DMS114 treated with DMSO at 0.1 percent for 48 hours (cell line): ENCODE results near the gene MCRIP2.

Experiments used
- DNase-seq: peaks from one replicate; lab custom pipeline; 2025; ENCODE audit not compliant: unreplicated experiment; lab: John Stamatoyannopoulos, UW

The MCRIP2 gene

DNA sequence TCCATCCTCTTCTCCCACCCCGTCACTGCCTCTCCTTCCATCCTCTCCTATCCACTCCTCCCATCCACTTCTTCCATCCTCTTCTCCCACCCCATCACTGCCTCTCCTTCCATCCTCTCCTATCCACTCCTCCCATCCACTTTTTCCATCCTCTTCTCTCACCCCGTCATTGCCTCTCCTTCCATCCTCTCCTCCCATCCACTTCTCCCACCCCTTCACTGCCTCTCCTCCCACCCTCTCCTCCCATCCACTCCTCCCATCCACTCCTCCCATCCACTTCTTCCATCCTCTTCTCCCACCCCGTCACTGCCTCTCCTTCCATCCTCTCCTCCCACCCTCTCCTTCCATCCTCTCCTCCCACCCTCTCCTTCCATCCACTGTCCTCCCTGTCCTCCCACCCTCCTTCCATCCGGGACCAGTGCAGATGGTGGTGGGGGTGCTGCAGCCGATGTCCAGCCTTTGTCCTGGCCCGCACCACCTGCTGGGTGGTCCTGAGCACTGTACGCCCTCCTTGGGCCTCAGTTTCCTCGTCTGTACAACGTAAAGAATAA lies 9.7 kb upstream of the MCRIP2 start:
- no peak for DNase-seq

DNA sequence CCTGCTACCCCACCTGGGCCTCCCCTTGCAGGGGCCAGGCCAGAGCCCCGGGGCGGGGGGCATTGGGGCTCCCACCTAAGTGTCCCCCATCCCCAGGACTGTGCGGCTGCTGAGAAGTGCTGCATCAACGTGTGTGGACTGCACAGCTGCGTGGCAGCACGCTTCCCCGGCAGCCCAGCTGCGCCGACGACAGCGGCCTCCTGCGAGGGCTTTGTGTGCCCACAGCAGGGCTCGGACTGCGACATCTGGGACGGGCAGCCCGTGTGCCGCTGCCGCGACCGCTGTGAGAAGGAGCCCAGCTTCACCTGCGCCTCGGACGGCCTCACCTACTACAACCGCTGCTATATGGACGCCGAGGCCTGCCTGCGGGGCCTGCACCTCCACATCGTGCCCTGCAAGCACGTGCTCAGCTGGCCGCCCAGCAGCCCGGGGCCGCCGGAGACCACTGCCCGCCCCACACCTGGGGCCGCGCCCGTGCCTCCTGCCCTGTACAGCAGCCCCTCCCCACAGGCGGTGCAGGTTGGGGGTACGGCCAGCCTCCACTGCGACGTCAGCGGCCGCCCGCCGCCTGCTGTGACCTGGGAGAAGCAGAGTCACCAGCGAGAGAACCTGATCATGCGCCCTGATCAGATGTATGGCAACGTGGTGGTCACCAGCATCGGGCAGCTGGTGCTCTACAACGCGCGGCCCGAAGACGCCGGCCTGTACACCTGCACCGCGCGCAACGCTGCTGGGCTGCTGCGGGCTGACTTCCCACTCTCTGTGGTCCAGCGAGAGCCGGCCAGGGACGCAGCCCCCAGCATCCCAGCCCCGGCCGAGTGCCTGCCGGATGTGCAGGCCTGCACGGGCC lies 8.9 kb upstream of the MCRIP2 start:
- no peak for DNase-seq

- DNase-seq, result no peak
Observed at GRCh38 chr16:633336-634050, 8.1 kb upstream of the MCRIP2 start.

GRCh38 chr16:634051-634670 lies 7.5 kb upstream of the MCRIP2 start:
- no peak for DNase-seq

GRCh38 chr16:634996-635395 lies 6.6 kb upstream of the MCRIP2 start:
- DNase-seq, result no peak

DNA sequence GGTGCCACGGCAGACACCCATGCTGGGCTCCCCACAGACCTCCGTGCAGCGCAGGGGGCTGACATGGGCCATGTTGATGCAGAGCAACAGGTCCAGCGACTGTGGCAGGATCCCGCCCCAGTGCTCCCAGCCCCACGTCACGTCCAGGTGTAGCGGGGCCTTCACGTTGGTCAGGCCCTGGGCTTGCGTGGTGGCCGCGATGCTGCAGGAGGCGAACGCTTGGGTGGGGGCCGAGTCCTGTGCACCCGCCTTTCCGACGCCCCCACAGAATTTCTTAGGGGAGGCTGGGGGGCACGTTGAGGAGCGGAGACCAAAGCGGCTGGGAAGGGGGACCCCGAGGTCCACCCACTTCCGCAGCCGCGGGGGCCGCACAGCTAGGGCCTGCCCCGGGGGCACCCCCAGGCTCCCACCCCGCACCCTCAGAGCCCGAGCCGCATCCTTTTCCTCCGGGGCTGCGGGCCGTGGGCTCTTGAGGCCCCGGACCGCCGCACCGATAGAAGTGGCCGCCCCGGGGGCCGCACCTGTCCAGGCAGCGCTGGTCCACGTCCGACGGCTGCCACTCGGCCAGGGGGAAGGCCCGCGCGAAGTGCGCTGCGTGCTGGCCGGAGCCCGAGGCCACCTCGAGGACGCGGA lies 5.9 kb upstream of the MCRIP2 start:
- no peak for DNase-seq

GRCh38 chr16:636206-637080 lies 5.2 kb upstream of the MCRIP2 start, which contains the start of gene METTL26:
TSS of gene METTL26 (minus strand) at chr16:636305. CDS start at chr16:636290, 15 bp downstream.
- peak; percentile 86 for DNase-seq

GRCh38 chr16:637081-638018 lies 4.3 kb upstream of the MCRIP2 start:
- DNase-seq, result no peak

- DNase-seq, result no peak
Observed at GRCh38 chr16:638034-638543, 3.5 kb upstream of the MCRIP2 start.

DNA sequence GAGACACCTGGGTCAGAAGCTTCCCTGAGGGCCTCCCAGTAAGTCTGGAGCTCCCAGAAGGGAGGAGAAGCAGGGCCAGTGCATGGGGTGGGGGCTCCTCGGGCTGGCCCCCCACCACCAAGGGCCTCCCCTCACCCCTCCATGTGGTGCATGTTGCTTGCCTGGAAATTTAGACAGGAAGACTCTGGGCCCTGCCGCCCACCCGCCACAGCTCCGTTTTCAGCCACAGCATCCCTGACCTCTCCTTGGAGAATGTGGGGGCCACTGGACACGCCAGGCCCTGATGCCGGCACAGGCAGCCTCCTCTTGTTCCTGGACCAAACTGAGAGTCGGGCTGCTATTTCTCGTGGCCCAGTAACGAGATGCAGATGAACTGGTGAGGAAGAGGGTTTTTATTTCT lies 2.8 kb upstream of the MCRIP2 start:
- DNase-seq, result no peak

DNA sequence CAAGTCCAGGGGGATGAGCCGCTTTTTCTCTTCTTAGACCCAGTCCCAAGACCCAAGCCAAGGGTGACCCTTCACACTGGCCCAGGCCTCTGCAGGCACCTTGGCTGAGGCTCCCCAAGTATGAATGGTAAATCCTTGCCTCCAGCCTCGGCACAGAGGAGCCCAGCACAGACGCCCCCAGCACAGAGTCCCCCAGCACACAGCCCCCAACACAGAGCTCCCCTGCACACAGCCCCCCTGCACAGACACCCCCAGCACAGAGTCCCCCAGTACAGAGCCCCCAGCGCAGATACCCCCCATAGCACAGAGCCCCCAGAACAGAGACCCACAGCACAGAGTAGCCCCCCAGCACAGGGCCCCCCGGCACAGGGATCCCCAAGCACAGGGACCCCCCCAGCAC lies 1.0 kb upstream of the MCRIP2 start:
- DNase-seq, result no peak

DNA sequence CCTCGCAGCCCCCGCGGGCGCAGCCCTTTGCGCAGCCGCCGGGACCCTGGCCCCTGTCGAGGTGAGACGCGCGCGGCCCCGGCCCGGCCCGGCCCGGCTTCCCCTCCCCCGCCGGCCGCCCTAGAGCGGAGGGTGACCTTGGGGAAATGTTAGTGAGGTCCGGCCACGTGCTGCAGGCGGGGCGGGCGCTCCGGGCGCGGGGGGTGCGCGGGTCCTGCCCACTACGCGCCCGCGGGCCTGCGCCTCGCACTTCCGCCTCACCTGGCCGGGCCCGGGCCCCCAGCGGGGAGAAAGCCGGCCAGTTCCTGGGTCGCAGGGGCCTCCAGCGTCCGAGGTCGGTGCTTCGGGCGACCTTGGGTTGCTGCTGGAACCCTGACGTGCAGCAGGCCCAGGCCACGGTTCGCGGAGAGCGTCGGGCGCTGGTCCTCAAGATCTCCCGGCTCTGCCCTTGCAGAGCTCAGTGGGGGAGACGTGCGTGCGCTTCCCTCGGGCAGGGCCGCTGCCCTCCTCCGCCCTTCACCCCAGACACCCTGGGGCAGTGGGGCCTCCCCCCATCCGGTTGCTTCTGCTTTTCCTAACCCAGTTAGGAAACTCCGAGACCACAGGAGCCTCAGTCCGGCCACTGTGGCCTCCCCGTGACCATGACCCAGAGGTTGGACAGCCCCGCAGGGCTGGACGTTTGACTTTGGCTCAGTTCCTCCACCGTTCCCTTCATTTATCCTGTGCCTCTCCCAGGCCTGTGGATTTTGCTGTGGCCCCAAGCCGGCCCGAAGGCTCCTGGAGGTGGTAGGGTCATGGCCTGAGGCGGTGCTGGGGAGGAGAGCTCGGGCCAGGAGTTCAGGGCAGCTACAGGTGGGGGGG lies 791 bp downstream of the MCRIP2 start:
- DNase-seq, result no peak

DNA sequence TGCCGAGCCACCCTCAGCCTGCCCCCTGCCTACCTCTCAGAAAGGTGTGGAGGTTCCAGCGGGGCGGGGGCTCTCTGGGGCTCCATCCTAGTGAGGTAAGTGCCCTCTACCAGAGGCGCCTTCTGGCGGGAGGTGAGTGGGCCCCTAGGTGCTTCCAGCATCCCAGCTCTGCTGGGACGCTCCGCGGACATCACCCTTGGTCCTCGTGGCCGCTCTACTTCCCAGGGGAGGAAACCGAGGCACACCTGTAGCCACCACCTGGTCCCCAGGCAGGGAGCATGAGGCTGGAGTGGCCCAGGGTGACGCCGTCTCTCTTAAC lies 1.4 kb downstream of the MCRIP2 start:
- no peak for DNase-seq

DNA sequence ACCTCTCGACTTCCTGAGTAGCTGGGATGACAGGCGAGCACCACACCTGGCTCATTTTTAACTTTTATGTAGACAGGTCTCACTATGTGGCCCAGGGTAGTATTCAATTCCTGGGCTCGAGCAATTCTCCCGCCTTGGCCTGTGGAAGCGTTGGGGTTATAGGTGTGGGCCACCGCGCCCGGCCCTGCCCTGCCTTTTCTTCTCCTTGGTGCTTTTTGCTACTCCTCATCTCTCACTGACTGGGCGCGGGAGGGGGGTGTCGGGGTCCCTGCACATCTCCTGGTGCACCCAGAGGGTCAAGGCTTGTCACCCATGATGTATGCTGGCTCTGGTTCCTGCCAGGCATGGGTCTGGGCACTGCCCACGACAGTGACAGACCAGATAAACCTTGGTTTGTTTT lies 2.9 kb downstream of the MCRIP2 start:
- no peak for DNase-seq

DNA sequence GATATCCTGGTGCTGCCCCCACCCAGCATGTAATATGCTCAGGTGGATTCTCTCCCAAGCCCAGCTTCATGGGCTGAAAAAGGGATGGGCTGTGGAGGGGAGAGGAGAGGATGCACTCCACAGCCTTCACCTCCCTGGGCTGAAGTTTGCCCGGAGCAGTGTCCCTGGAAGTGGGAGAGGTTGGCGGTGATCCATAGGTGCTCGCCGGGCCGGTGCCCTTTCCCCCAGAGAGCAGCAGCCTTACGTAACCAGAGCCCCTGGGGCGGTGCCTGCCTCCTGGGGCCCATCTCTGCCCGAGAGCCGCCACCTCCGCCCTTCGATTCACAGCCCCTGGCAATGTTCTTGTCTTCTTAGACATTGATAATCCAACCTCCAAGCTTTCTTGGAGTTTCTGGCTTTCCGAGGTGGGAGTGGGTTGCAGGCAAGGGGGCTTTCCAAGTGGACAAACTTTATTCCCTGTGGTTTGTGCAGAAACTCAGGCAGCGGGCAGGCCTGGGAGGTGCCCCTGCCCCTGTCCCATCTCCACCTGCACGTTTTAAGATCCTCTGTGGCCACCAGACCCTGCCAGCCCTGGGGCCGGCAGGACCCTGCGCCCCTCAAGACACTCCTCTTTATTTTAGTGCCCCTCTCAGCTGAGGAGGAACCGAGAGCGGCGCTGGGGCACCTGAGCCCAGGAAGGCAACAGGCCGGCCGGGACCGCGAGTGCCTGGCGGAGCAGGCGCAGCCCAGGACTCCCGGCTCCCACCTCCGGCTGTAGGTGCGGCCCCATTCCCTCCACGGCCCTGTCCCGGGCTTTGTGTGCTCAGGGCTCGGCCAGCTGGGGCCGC lies 4.4 kb downstream of the MCRIP2 start:
- no peak for DNase-seq

DNA sequence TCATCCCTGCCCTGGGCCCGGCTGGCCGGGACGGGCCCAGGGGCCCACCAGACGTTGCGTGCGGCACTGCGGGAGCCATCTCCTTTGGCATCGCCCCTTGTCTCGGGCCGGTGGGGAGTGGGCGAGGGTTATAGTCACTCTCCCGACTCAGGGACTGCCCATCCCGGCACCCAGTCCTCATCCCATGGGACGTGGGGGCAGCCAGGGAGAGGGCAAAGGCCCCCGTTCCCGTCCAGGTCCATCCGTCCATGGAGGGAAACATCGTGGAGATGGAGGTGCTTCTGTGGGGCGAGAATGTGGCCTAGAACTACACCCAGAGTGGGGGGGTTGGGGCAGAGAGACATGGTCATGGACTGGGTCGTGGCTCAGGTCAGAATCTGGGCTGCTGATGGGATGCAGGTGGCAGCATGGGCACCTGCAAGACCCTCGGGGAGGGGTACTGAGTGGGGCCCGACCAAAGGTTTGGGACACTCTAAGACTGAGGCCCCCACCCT lies 5.1 kb downstream of the MCRIP2 start:
- DNase-seq, result no peak
